Endometrial microvascular endothelial cells (primary cell): ENCODE data around the gene TMEM44. TPM values are rescaled to one million over a fixed set of nuclear protein-coding genes. Genes with fewer than 3 reads are reported as not detected.

Experiments used
- in situ Hi-C: cut with HindIII; loops from 2 replicates; pipeline ENCODE4 v1.10.0; 2017; ENCODE audit warnings: low sequenced_read_pairs, low pct_unique_long_range_greater_than_20kb; ENCODE audit errors: inconsistent ontology term
- total RNA-seq: library from RNA; depleted of rRNA; stranded (reverse); fragments of >200 nt; gene quantifications from one replicate; pipeline ENCODE4 v1.2.3, GENCODE V29; 2015; ENCODE audit errors: inconsistent ontology term

TMEM44 gene
- total RNA-seq, 1 donor from 2014 or later = 69.5 TPM

- in situ Hi-C loops = no loop called here
These were observed 89.7 kb downstream of the TMEM44 start for GRCh38 chr3:194543550-194543949.

- in situ Hi-C loops = no loop called here
These were observed 91.7 kb downstream of the TMEM44 start for GRCh38 chr3:194541483-194541882.

GRCh38 chr3:194540274-194540905, 92.8 kb downstream of the TMEM44 start:
- in situ Hi-C loops = no loop called here

GRCh38 chr3:194539498-194539897, 93.7 kb downstream of the TMEM44 start:
- in situ Hi-C loops = no loop called here

GRCh38 chr3:194537732-194538247, 95.4 kb downstream of the TMEM44 start:
- in situ Hi-C loops = no loop called here

Other genes with a start within 250 kb of the TMEM44 start
- gene GP5, start 234.2 kb downstream of the TMEM44 start, total RNA-seq = not detected
- 251 TPM for gene ATP13A3, start 146.4 kb downstream of the TMEM44 start, total RNA-seq
- gene LSG1, start 38.8 kb upstream of the TMEM44 start, total RNA-seq = 58.9 TPM
- 261 TPM for gene FAM43A, start 52.5 kb upstream of the TMEM44 start, total RNA-seq